Esophagus (tissue), 2 donors: ENCODE results near the gene MKX. TPM values are rescaled to one million over a fixed set of nuclear protein-coding genes. Genes with fewer than 3 reads are reported as not detected.

Experiments
- H3K27ac ChIP-seq, 2 donors: one replicate each; pipeline ENCODE4 v1.5.1; 2013; ENCODE audit warnings: low read depth in 2 of 2, mild to moderate bottlenecking in 2 of 2, inconsistent platforms in 1 of 2, low read length in 1 of 2, moderate library complexity in 1 of 2
- H3K27me3 ChIP-seq, 2 donors: one replicate each; pipeline ENCODE4 v1.6.1; 2013; ENCODE audit warnings: low read length in 2 of 2, control low read depth in 1 of 2, mild to moderate bottlenecking in 1 of 2; ENCODE audit not compliant: insufficient read depth in 2 of 2, control insufficient read depth in 1 of 2
- H3K36me3 ChIP-seq, 2 donors: one replicate each; pipeline ENCODE4 v1.6.1; 2013; ENCODE audit warnings: low read length in 1 of 2; ENCODE audit not compliant: control insufficient read depth in 2 of 2, insufficient read depth in 2 of 2
- H3K4me1 ChIP-seq, 2 donors: one replicate each; pipeline ENCODE4 v1.6.1; 2013; ENCODE audit warnings: low read length in 1 of 2; ENCODE audit not compliant: control insufficient read depth in 2 of 2, insufficient read depth in 2 of 2
- H3K4me3 ChIP-seq, 2 donors: one replicate each; pipeline ENCODE4 v1.5.1; 2013; ENCODE audit warnings: low read length in 2 of 2, mild to moderate bottlenecking in 2 of 2, low read depth in 1 of 2, moderate library complexity in 1 of 2
- H3K9me3 ChIP-seq, 2 donors: one replicate each; pipeline ENCODE4 v1.6.1; 2013; ENCODE audit warnings: mild to moderate bottlenecking in 2 of 2, low read depth in 1 of 2, low read length in 1 of 2, moderate library complexity in 1 of 2; ENCODE audit not compliant: control insufficient read depth in 2 of 2, insufficient read depth in 1 of 2
- WGBS, 2 donors: extraction: QIAGEN DNeasy Blood & Tissue Kit; methylation state at CpG; one replicate each; pipeline ENCODE4 v1.1.7; 2013; 5-methylcytosine and 5-hydroxymethylcytosine counted together
- polyA plus RNA-seq, 2 donors: library from polyadenylated mRNA; stranded (reverse); fragments of 200-250 nt; gene quantifications; one replicate each; pipeline ENCODE4 v1.2.3, GENCODE V29; 2013
- donor health status: healthy with polysubstance abuse.
- donor health status: Bipolar disorder and iron deficiency.

MKX gene
- polyA plus RNA-seq, 2 donors, result 0.39 to 0.99 TPM

DNA sequence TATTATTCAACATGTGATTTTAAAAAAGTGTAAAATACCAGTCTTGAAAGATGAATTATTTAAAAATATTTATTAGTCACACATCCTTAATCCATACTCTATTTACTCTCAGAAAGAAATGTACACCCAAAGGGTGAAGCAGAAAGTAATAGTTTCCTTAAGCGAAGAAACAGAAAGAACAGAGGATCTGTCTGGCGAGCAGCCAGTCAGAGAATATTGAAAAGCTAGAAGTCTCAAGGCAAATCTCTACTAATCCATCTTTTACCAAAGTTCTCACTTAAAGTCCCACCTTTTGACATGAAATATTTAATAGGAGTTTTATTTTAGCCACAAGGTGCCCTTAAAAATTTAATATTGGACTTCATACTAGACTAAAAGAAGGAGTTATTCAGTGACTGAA lies 46.7 kb downstream of the MKX start:
- no peak overlapping the region for H3K4me3 ChIP-seq
- H3K36me3 ChIP-seq, result no peaks in the 10 kb centered on the region
- H3K4me1 ChIP-seq, result no peaks in the 10 kb centered on the region
- 64 to 67% methylated on average over 2 of the region's 2 CpGs for WGBS, 2 donors
- H3K27ac ChIP-seq, result no peak overlapping the region
- H3K27me3 ChIP-seq, result no peaks in the 10 kb centered on the region
- no peaks in the 10 kb centered on the region for H3K9me3 ChIP-seq

DNA sequence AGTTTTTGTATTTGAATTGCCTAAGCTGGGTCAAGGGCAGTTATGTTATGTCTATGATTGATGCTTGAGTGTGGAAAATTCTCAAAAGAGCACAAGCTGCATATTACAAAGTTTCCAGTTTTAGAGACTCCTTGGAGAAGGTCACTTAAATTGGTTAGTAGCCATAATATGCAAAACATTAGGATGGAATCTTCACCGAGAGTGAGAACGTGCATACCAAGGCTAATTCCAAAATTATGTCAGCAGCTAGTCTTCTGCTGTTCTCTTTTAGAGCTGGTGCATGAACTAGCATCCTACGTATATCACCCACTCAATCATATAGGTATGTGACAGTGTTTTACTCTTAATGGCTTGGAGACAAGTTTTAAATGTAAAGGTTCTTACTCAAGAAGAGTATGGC lies 49.2 kb downstream of the MKX start:
- H3K36me3 ChIP-seq, result no peaks in the 10 kb centered on the region
- no peak overlapping the region for H3K27ac ChIP-seq
- no peaks in the 10 kb centered on the region for H3K4me1 ChIP-seq
- H3K9me3 ChIP-seq, result no peaks in the 10 kb centered on the region
- WGBS, 2 donors, result 76 to 81% methylated on average over 3 of the region's 3 CpGs
- H3K27me3 ChIP-seq, result no peaks in the 10 kb centered on the region
- H3K4me3 ChIP-seq, result no peak overlapping the region

DNA sequence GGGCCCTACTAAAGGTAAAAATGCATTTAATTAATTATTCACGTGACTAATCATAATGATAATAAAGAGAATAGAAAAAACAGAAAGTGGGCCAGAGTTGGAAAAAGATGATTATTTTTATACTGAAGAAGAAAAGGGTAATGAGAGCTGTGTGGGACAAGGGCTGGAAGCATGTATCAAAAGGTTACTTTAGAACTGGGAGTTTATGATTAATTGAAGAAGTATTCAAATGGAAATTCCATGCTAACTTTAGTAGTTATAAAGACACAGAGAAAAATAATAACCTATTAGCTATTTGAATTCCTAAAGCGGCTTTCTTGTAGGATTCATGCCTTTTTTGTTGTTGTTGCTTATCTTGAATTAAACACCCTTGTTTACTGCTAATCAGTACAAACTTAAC lies 49.9 kb downstream of the MKX start:
- Histone ChIP-seq H3K27ac (no peak overlapping the region), H3K36me3 (no peaks in the 10 kb centered on the region), H3K27me3 (no peaks in the 10 kb centered on the region), H3K4me3 (no peak overlapping the region), H3K9me3 (no peaks in the 10 kb centered on the region), H3K4me1 (no peaks in the 10 kb centered on the region)
- 74 to 76% methylated on average over 2 of the region's 2 CpGs for WGBS, 2 donors

DNA sequence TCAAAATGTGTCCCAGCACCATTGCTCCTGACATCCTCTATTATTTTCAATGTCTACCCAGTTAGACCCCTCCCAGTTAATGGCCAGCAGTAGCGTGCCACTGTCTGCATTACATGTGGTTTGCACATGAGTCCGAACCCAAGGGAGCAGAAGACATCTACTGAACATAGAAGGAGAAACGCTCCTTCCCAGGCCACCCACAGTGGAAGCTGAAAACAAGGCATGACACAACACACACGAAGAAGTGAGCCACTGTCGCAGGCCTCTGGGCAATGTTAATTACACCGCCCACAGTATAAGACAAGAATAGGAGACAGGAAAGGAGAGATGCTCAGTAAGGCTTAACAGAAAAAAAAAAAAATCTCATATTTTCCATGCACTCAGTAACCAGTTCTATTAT lies 50.5 kb downstream of the MKX start:
- no peaks in the 10 kb centered on the region for H3K9me3 ChIP-seq
- no peaks in the 10 kb centered on the region for H3K36me3 ChIP-seq
- no peaks in the 10 kb centered on the region for H3K4me1 ChIP-seq
- H3K27ac ChIP-seq, result no peak overlapping the region
- no peak overlapping the region for H3K4me3 ChIP-seq
- WGBS, 2 donors, result 81 to 82% methylated on average over 6 of the region's 6 CpGs
- H3K27me3 ChIP-seq, result no peaks in the 10 kb centered on the region

DNA sequence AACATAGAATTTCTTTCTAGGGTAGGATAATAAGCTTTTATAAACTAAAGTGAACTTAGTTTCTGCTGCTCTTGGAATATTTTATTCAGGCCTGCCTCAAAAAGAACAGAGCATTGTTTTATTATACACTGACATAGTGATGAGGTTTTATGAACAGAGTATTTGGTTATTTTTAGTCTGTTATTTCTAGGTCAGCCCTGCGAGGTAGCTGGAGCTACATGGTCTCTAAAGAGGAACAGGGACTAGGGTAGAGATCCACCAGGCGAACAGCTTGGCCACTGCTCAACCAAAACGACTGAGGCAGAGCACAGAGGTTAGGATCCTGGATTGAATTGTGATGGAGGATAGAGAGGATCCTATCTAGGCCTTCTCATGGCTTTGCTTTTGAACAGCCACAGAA lies 53.0 kb downstream of the MKX start:
- Histone ChIP-seq H3K4me1 (no peaks in the 10 kb centered on the region), H3K9me3 (no peaks in the 10 kb centered on the region), H3K27ac (no peak overlapping the region), H3K27me3 (no peaks in the 10 kb centered on the region), H3K4me3 (no peak overlapping the region), H3K36me3 (no peaks in the 10 kb centered on the region)
- 74 to 76% methylated on average over 3 of the region's 3 CpGs for WGBS, 2 donors

DNA sequence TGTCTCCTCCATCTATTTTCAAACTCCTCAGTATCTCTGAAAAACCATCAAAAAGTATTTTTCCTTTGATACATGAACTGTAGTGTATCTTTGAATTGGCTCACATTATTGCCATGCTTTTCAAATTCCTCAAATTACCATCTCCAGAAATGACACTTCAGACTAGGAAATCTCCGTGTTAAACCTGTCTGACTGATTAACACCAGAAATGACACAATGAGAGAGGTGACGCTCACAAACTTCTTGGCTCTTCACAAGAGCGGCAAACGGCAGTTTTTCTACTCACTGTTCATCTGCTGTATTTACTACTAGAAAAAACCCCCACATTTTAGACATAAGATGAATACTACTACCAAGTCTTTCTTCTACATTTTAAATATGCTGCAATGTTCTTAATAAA lies 56.6 kb downstream of the MKX start:
- Histone ChIP-seq H3K27me3 (no peaks in the 10 kb centered on the region), H3K27ac (no peak overlapping the region), H3K36me3 (no peaks in the 10 kb centered on the region), H3K4me3 (no peak overlapping the region), H3K4me1 (no peaks in the 10 kb centered on the region), H3K9me3 (no peaks in the 10 kb centered on the region)
- 45 to 72% methylated on average over 4 of the region's 4 CpGs for WGBS, 2 donors

DNA sequence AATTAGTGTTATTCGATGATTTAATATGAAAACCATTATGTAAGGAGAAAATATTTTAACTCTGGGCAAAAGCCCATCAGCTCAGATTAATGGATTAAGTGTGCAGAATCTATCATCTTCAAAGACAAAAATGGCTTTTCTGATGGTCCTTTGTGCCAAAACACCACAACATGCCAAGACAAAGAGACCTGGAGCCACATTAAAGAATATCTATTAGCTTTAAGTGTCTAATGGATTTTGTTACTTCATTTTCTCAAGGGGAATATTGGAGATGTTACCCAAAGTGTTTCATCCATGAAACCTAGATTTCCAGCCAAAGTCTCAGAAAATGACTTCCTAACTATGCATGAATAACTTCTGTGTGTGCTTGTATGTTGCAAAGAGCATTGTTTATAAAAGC lies 57.3 kb downstream of the MKX start:
- WGBS, 2 donors, result 34 to 66% methylated on average over 1 of the region's 1 CpG
- H3K4me3 ChIP-seq, result no peak overlapping the region
- no peaks in the 10 kb centered on the region for H3K27me3 ChIP-seq
- H3K36me3 ChIP-seq, result no peaks in the 10 kb centered on the region
- no peaks in the 10 kb centered on the region for H3K4me1 ChIP-seq
- no peak overlapping the region for H3K27ac ChIP-seq
- H3K9me3 ChIP-seq, result no peaks in the 10 kb centered on the region

DNA sequence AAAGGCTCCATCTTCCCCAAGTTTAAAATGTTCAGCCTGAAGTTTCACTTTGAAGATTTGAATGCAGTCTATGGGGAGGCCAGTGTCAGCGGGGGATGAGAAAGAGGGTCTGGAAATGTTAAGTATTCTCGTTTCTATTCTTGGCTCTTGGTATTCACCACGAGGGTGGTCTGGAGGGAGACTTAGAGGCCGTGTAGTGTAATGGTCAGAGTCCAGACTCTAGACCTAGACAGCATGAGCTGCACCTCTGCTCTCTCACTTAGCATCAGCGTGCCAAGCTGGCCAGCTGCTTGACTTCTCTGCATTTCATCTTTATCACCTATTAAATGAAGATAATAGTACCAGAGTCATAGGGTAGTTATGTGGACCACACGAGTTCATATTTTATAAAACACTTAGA lies 57.9 kb downstream of the MKX start:
- no peaks in the 10 kb centered on the region for H3K36me3 ChIP-seq
- WGBS, 2 donors, result 47 to 49% methylated on average over 6 of the region's 6 CpGs
- no peak overlapping the region for H3K27ac ChIP-seq
- H3K27me3 ChIP-seq, result no peaks in the 10 kb centered on the region
- no peaks in the 10 kb centered on the region for H3K4me1 ChIP-seq
- no peaks in the 10 kb centered on the region for H3K9me3 ChIP-seq
- H3K4me3 ChIP-seq, result no peak overlapping the region

DNA sequence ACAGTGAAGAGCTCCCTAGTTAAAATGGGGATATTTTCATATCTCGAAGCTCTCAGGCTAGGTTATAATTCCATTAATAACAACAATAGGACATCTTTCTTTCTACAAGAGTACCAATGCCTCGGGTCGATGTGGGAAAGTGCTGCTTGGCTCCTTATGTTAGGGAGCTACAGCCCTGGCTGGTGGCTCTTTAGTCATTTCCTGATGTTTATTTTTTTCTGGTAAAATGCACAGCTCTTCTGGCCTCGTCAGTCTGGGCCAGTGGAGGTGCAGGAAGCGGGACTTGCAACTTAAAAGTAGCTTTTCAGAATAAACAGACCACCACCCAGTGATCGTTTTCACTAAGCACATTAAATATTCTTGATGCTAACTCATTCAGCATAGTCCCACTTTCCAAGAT lies 58.3 kb downstream of the MKX start:
- Histone ChIP-seq H3K27me3 (no peaks in the 10 kb centered on the region), H3K4me1 (no peaks in the 10 kb centered on the region), H3K4me3 (no peak overlapping the region), H3K36me3 (no peaks in the 10 kb centered on the region), H3K27ac (no peak overlapping the region), H3K9me3 (no peaks in the 10 kb centered on the region)
- WGBS, 2 donors, result 64 to 65% methylated on average over 6 of the region's 6 CpGs

DNA sequence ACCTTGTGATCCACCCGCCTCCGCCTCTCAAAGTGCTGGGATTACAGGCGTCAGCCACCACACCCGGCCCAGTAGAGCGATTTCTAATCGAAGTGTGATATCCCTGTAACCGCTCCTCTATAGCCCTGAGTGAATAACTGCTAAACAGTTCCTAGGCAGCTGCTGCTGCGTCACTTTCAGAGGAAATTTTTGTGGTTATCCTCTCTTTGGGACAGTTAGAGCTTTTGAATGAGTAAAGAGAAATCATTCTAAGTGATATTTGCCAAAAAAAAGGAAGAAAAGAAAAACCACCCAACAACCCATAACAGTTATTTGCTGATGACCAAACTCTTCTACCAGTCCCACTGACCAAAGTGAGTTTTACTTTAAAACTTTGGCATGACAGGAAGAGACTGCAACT lies 59.9 kb downstream of the MKX start:
- no peaks in the 10 kb centered on the region for H3K36me3 ChIP-seq
- no peaks in the 10 kb centered on the region for H3K9me3 ChIP-seq
- WGBS, 2 donors, result 84 to 86% methylated on average over 8 of the region's 8 CpGs
- no peaks in the 10 kb centered on the region for H3K4me1 ChIP-seq
- H3K27ac ChIP-seq, result no peak overlapping the region
- no peak overlapping the region for H3K4me3 ChIP-seq
- no peaks in the 10 kb centered on the region for H3K27me3 ChIP-seq
